HEK293T (cell line): ENCODE data around the gene PLA2R1.

ENCODE experiments used
- CTCF ChIA-PET: fragments of 350-600 bp; formaldehyde crosslinking; extraction: SDS; loops from one replicate; lab custom pipeline; 2021; ENCODE audit warnings: antibody characterized with exemption, inconsistent platforms; lab: Yijun Ruan, JAX
- POLR2A ChIA-PET: fragments of 350-600 bp; formaldehyde crosslinking; extraction: SDS; loops from one replicate; lab custom pipeline; 2020; ENCODE audit warnings: antibody characterized with exemption, inconsistent platforms; lab: Yijun Ruan, JAX
- DNase-seq: peaks from one replicate; pipeline ENCODE4 v3.0.0; 2012; ENCODE audit warnings: mixed read lengths; ENCODE audit errors: extremely low spot score
- ARNT ChIP-seq: fragments of 450-650 bp; IDR thresholded peaks from 2 replicates; pipeline ENCODE4 v1.6.1; 2017; ENCODE audit warnings: mild to moderate bottlenecking
- BHLHE40 ChIP-seq: fragments of 450-650 bp; IDR thresholded peaks from 2 replicates; pipeline ENCODE4 v1.6.1; 2016; ENCODE audit warnings: mild to moderate bottlenecking, moderate library complexity, borderline replicate concordance
- CTBP1 ChIP-seq: fragments of 450-650 bp; IDR thresholded peaks from 2 replicates; pipeline ENCODE4 v1.6.1; 2016; ENCODE audit warnings: borderline replicate concordance
- ELF4 ChIP-seq: fragments of 450-650 bp; IDR thresholded peaks from 2 replicates; pipeline ENCODE4 v1.6.1; 2017; ENCODE audit warnings: antibody characterized with exemption
- FOXA1 ChIP-seq: fragments of 450-650 bp; IDR thresholded peaks from 2 replicates; pipeline ENCODE4 v1.6.1; 2016; ENCODE audit warnings: mild to moderate bottlenecking
- FOXK2 ChIP-seq: fragments of 450-650 bp; IDR thresholded peaks from 2 replicates; pipeline ENCODE4 v1.6.1; 2016; ENCODE audit warnings: mild to moderate bottlenecking
- FOXM1 ChIP-seq: fragments of 450-650 bp; IDR thresholded peaks from 2 replicates; pipeline ENCODE4 v1.6.1; 2017; ENCODE audit warnings: mild to moderate bottlenecking, borderline replicate concordance
- HDGF ChIP-seq: fragments of 450-650 bp; IDR thresholded peaks from 2 replicates; pipeline ENCODE4 v1.6.1; 2017; ENCODE audit warnings: antibody characterized with exemption, borderline replicate concordance
- L3MBTL2 ChIP-seq: fragments of 450-650 bp; conservative IDR thresholded peaks from 2 replicates; pipeline ENCODE4 v1.6.1; 2016; ENCODE audit warnings: mild to moderate bottlenecking
- LEF1 ChIP-seq: fragments of 450-650 bp; IDR thresholded peaks from 2 replicates; pipeline ENCODE4 v1.6.1; 2017; ENCODE audit warnings: mild to moderate bottlenecking, borderline replicate concordance
- NFRKB ChIP-seq: fragments of 450-650 bp; IDR thresholded peaks from 2 replicates; pipeline ENCODE4 v1.6.1; 2016; ENCODE audit warnings: mild to moderate bottlenecking, moderate library complexity
- SP1 ChIP-seq: fragments of 450-650 bp; IDR thresholded peaks from 2 replicates; pipeline ENCODE4 v1.6.1; 2017
- SUZ12 ChIP-seq: fragments of 450-650 bp; IDR thresholded peaks from 2 replicates; pipeline ENCODE4 v1.6.1; 2016; ENCODE audit warnings: mild to moderate bottlenecking
- TARDBP ChIP-seq: fragments of 450-650 bp; IDR thresholded peaks from 2 replicates; pipeline ENCODE4 v1.6.1; 2016
- ZNF384 ChIP-seq: fragments of 450-650 bp; IDR thresholded peaks from 2 replicates; pipeline ENCODE4 v1.6.1; 2016
- TF ChIP-seq, protein P1 (sequence below): fragments of 450-650 bp; IDR thresholded peaks from 2 replicates; pipeline ENCODE4 v1.6.1; 2016

PLA2R1 gene

DNA sequence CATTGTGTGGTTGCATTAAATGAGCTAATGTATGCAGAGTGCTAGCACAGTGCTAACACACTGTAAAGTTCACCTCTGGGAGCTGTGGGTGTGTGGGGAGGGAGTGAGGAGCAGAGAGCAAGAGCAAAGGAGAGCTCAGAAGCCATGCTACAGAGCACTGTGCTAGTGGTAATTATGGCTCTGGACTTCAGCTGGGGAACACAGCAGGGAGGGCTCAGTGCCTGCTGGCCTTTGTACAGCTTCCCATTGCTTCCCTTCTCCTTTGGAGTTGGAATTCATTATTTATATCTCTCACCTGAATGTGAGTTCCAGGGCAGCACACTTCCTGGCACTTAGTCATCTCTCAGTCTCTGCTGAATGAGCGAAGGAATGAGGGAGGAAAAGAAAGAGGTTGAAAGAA is 2.5 kb upstream of the PLA2R1 start:
- CTCF ChIA-PET = no interaction called here
- no peak for TF ChIP-seq TARDBP
- TF ChIP-seq FOXA1 = no peak
- DNase-seq = no peak
- POLR2A ChIA-PET = no interaction called here

DNA sequence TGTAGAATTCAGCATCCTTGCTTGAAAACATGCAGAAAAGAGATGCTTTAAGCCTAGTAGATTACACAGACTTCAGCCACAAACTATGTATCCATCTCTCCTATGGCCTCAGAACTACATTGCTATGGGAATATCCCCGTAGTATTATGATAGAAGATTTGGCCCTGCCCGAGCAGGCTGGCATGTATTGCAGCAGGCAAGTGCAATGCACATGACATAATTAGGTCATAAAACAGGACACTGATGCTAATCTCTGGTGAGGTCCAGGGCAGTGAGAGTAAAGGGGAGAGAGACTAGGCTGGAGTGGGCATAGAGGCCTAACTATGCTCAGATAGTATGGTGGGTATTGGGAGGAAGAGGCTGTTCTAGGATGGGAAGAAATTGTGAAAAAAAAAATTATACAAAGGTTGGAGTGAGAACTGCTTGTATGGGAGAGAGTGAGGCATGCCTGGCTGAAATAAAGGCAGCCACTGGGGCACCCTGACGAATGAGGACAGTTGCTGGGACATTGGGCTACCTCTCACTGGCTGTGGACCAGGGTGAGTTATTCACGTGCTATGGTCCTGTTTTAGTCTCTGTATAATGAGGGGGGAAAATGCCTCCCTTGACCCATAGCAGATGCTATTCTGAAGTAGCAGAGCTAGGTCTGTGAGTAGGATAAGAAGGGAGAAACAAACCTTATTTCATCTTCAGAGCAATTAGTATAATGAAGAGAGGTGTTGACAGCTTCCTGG is 1.6 kb upstream of the PLA2R1 start:
- DNase-seq = no peak
- no peak for TF ChIP-seq L3MBTL2
- TF ChIP-seq ZNF384 = no peak
- TF ChIP-seq SP1 = no peak
- no peak for TF ChIP-seq BHLHE40
- no peak for TF ChIP-seq NFRKB
- ChIA-PET POLR2A (no interaction called here), CTCF (no interaction called here)

DNA sequence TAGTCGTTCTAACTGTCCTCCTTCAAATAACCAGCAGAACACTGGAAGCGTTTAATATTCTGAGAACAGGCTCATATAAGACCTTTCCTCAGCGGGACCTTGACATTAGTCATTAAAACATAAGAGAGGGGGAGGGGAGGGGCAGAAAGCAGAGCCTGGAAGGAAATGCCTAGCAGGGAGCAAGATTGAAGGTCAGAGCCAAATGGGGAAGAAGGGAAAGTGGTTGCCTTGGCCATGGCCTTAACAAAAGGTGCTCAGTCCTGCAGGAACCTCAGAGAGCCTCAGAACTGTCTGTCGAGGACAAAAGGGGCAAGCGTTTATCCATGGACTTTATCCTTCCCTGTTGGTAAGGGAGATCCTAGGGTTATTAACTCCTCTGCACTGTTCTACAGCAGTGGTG is 856 bp upstream of the PLA2R1 start:
- DNase-seq = no peak
- POLR2A ChIA-PET = no interaction called here
- CTCF ChIA-PET = no interaction called here
- TF ChIP-seq NFRKB (no peak), CTBP1 (no peak), ARNT (no peak), ZNF384 (no peak), BHLHE40 (no peak), HDGF (no peak), SUZ12 (no peak), ELF4 (no peak), FOXA1 (no peak), SP1 (no peak)

DNA sequence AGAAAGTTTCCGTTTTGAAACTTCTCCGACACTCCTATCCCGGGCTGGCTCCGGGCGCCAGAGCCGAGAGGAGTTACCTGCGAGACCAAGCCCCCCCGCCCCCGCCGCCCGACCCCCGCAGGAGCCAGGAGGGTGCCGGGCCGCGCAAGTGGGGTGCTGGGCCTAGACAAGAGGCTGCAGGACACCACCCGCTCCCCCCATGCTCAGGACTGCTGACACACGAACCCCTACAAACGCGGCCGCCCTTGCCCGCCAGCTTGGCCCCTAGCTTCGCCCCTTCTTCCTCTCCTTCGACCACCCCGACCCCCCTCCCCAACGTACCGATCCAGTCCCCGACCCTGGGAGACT is 497 bp downstream of the PLA2R1 start:
- no peak for TF ChIP-seq NFRKB
- no peak for TF ChIP-seq ARNT

DNA sequence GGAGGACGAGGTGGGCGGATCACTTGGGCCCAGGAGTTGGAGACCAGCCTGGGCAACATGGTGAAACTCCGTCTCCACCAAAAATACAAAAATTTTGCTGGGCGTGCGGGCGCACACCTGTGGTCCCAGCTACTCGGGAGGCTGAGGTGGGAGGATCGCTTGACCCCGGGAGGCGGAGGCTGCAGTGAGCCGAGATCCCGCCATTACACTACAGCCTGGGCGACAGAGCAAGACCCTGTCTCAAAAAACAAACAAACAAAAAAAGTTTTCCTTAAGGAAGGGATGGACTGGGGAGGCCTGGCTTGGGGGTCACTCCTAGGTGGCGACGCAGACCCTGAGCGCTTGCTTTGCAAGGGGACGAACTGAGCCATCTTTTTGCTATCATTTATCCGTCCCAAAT is 882 bp downstream of the PLA2R1 start:
- CTCF ChIA-PET = no interaction called here
- no peak for DNase-seq
- POLR2A ChIA-PET = no interaction called here
- TF ChIP-seq LEF1 (no peak), ELF4 (no peak), BHLHE40 (no peak)

More for the DNA sequence above, 497 bp downstream of the PLA2R1 start:
- CTCF ChIA-PET = no interaction called here
- POLR2A ChIA-PET = no interaction called here
- DNase-seq = no peak

DNA sequence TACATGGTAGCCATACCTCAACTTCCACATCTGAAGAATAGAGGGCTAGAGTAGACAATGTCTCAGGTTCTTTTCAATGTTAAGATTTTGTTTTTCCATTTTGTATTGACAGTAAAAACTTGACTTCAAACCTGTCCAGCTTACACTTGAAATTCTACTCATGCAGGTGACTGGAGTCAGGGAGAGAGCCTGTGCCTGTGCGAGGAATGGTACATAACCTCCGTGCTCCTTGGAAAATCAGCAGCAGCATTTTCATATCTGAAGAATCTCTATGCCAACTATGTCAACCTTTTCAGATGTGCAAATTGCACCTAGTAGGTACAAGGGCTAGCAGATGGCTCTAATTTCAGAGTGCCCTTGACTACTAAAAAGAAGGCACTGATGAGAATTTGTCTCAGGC is 2.1 kb downstream of the PLA2R1 start:
- TF ChIP-seq LEF1 (no peak), ARNT (no peak), FOXM1 (no peak), SUZ12 (no peak), NFRKB (no peak), CTBP1 (no peak), ZNF384 (no peak), TARDBP (no peak), HDGF (no peak), SP1 (no peak), BHLHE40 (no peak)
- TF ChIP-seq, protein P1, sequence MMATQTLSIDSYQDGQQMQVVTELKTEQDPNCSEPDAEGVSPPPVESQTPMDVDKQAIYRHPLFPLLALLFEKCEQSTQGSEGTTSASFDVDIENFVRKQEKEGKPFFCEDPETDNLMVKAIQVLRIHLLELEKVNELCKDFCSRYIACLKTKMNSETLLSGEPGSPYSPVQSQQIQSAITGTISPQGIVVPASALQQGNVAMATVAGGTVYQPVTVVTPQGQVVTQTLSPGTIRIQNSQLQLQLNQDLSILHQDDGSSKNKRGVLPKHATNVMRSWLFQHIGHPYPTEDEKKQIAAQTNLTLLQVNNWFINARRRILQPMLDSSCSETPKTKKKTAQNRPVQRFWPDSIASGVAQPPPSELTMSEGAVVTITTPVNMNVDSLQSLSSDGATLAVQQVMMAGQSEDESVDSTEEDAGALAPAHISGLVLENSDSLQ = no peak
- ChIA-PET CTCF (no interaction called here), POLR2A (no interaction called here)
- DNase-seq = no peak

DNA sequence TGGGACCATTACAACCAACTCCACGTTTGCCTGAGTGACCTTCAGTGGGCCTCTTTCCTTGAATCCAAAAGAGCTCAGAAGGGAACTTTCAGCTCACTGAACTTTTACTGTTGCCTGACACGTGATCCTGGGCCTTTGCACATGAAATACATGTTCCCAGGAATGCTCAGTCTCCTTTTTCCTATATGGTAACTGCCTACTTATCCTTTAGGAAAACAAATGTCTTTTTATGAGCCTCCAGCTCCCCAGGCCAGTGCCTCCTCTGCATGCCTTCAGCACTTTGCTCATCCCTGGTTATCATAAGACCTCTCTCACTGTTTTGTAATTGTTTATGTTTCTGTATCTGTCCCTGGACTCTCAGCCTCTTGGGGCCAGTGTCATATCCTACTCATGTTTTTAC is 5.1 kb downstream of the PLA2R1 start:
- TF ChIP-seq L3MBTL2 = no peak
- TF ChIP-seq TARDBP = no peak
- no peak for TF ChIP-seq LEF1
- TF ChIP-seq ELF4 = no peak
- no peak for TF ChIP-seq NFRKB
- no peak for TF ChIP-seq SUZ12
- no peak for TF ChIP-seq BHLHE40
- no peak for TF ChIP-seq ARNT
- TF ChIP-seq FOXA1 = no peak
- no peak for TF ChIP-seq FOXK2
- no peak for TF ChIP-seq CTBP1
- no peak for TF ChIP-seq SP1
- TF ChIP-seq, protein P1 = no peak
- TF ChIP-seq FOXM1 = no peak
- no peak for TF ChIP-seq HDGF
- no peak for TF ChIP-seq ZNF384
- POLR2A ChIA-PET = no interaction called here
- CTCF ChIA-PET = no interaction called here
- no peak for DNase-seq

DNA sequence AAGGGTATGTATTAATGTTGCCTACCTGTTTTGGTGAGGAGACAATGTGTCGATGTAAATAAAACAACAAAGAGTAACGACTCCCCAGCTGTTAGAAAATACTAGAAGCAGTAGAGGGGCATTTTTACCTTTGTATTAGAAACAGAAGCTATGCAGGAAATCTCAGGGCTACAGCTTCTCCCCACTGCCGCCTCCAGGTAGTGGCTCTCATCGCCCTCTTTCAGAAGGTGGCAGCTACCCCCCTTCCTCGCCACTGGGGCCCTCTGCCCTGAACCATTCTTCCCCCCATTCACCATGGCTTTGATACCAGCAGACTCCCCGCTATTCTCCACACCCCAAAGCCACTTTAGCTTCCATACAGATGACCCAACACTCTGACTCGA is 6.7 kb downstream of the PLA2R1 start:
- ChIA-PET POLR2A (no interaction called here), CTCF (no interaction called here)

More for the DNA sequence above, 6.7 kb downstream of the PLA2R1 start:
- TF ChIP-seq CTBP1 (no peak), TARDBP (no peak), BHLHE40 (no peak)
- DNase-seq = no peak
